Right lobe of liver (tissue), 4 donors: ENCODE results near the gene CRACDL.

Experiments used
- POLR2A ChIP-seq: fragments of 450-650 bp; IDR thresholded peaks from one replicate; pipeline ENCODE4 v1.6.1; 2017; ENCODE audit warnings: antibody characterized with exemption, mild to moderate bottlenecking
- TF ChIP-seq, protein P1 (sequence below), 4 donors: fragments of 200-600 bp in 3 of 4; fragments of 450-650 bp in 1 of 4; IDR thresholded peaks; one replicate each; pipeline versions ENCODE4 v1.5.1 to v1.8.0; 2016 to 2022; ENCODE audit warnings: antibody characterized with exemption in 4 of 4, mild to moderate bottlenecking in 2 of 4
- donor health status: DM: no; HTN: no; CAD: no.
- donor health status: DM: no; HTN: no; CAD: no.
- donor health status: DM: no; HTN: yes; CAD: no.

DNA sequence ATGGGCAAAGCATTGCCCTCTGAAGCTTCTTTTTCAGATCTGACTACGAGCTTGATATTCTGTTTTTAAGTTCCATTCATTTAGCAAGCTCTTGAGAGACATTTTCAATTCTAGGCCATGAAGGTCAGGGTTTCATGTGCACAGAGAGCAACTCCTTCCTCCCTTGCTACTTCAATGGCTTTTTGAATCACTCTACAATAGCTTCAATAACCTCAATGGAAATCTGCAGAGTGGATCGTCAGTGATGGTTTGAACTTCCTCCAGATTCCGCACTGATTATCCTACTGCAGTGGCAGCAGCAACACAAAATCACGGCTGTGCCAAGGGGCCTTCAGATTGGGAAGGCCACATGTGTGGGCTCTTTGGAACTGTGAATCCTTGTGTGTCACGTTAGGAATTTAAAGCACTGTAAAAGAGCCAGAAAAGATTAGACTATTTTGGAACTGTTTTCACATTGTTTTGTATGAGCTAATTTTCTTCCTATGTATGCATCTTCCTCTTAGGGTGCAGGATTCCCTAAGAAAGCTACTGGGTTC, 116.7 kb downstream of the CRACDL start:
- TF ChIP-seq, protein P1, sequence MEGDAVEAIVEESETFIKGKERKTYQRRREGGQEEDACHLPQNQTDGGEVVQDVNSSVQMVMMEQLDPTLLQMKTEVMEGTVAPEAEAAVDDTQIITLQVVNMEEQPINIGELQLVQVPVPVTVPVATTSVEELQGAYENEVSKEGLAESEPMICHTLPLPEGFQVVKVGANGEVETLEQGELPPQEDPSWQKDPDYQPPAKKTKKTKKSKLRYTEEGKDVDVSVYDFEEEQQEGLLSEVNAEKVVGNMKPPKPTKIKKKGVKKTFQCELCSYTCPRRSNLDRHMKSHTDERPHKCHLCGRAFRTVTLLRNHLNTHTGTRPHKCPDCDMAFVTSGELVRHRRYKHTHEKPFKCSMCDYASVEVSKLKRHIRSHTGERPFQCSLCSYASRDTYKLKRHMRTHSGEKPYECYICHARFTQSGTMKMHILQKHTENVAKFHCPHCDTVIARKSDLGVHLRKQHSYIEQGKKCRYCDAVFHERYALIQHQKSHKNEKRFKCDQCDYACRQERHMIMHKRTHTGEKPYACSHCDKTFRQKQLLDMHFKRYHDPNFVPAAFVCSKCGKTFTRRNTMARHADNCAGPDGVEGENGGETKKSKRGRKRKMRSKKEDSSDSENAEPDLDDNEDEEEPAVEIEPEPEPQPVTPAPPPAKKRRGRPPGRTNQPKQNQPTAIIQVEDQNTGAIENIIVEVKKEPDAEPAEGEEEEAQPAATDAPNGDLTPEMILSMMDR (IDR thresholded peaks at IDR 0.05): no peak
- TF ChIP-seq POLR2A: no peak
